ENCODE results near the gene INAVA.

- no peak for TF ChIP-seq ATF1 (CRISPR knock-in tag; IDR thresholded peaks at IDR 0.05)
- no peak for TF ChIP-seq ZNF207 (IDR thresholded peaks at IDR 0.05; ENCODE audit: borderline replicate concordance)
These were observed 22.7 kb downstream of the INAVA start for GRCh38 chr1:200917291-200917817.
